BE2C (cell line): ENCODE data around the gene VSIR.

Experiments
- DNase-seq: peaks from one replicate; pipeline ENCODE4 v3.0.0-alpha.2; 2020
- H3K27me3 ChIP-seq: fragments of 250-450 bp; sonication (Bioruptor Pico); 2 replicates; pipeline ENCODE4 v1.5.1; 2020; ENCODE audit warnings: mild to moderate bottlenecking
- H3K36me3 ChIP-seq: fragments of 250-450 bp; sonication (Bioruptor Pico); 2 replicates; pipeline ENCODE4 v1.5.1; 2020; ENCODE audit warnings: mild to moderate bottlenecking
- H3K4me1 ChIP-seq: fragments of 250-450 bp; sonication (Bioruptor Pico); 2 replicates; pipeline ENCODE4 v1.5.1; 2020
- H3K4me3 ChIP-seq: 2 replicates; pipeline ENCODE4 v1.5.1; 2011; ENCODE audit warnings: low read depth, low read length
- H3K9me3 ChIP-seq: fragments of 250-450 bp; sonication (Bioruptor Pico); 2 replicates; pipeline ENCODE4 v1.5.1; 2020
- TF ChIP-seq, protein P1 (sequence below): IDR thresholded peaks from 2 replicates; pipeline ENCODE4 v1.5.1; 2012; ENCODE audit warnings: mild to moderate bottlenecking, low read depth, low read length

VSIR gene

DNA sequence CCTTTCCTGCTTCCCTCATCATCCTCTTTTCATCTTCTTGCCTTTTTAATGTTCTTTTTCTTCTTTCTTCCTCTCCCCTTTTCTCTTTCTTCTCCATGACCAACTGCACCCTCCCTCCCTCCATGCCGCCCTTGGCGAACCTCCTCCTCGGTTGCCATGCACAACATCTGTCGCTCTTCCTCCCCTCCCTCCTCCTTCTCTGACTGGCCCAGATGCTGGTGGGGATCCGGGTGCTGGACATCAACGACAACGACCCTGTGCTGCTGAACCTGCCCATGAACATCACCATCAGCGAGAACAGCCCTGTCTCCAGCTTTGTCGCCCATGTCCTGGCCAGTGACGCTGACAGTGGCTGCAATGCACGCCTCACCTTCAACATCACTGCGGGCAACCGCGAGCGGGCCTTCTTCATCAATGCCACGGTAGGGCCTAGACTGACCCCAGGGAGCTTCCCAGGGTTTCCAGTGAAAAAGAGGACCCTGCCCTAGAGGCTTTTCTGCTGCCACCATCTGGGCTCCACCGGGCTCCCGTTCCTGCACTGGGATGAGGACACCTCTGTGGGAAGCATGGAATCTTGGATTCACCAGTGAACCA, 11.5 kb upstream of the VSIR start:
- H3K9me3 ChIP-seq = no peaks in the 10 kb centered on the region
- no peaks in the 10 kb centered on the region for H3K36me3 ChIP-seq
- TF ChIP-seq, protein P1, sequence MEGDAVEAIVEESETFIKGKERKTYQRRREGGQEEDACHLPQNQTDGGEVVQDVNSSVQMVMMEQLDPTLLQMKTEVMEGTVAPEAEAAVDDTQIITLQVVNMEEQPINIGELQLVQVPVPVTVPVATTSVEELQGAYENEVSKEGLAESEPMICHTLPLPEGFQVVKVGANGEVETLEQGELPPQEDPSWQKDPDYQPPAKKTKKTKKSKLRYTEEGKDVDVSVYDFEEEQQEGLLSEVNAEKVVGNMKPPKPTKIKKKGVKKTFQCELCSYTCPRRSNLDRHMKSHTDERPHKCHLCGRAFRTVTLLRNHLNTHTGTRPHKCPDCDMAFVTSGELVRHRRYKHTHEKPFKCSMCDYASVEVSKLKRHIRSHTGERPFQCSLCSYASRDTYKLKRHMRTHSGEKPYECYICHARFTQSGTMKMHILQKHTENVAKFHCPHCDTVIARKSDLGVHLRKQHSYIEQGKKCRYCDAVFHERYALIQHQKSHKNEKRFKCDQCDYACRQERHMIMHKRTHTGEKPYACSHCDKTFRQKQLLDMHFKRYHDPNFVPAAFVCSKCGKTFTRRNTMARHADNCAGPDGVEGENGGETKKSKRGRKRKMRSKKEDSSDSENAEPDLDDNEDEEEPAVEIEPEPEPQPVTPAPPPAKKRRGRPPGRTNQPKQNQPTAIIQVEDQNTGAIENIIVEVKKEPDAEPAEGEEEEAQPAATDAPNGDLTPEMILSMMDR = no peak
- H3K4me3 ChIP-seq = no peak overlapping the region
- H3K27me3 ChIP-seq = no peaks in the 10 kb centered on the region
- no peak for DNase-seq
- no peaks in the 10 kb centered on the region for H3K4me1 ChIP-seq

DNA sequence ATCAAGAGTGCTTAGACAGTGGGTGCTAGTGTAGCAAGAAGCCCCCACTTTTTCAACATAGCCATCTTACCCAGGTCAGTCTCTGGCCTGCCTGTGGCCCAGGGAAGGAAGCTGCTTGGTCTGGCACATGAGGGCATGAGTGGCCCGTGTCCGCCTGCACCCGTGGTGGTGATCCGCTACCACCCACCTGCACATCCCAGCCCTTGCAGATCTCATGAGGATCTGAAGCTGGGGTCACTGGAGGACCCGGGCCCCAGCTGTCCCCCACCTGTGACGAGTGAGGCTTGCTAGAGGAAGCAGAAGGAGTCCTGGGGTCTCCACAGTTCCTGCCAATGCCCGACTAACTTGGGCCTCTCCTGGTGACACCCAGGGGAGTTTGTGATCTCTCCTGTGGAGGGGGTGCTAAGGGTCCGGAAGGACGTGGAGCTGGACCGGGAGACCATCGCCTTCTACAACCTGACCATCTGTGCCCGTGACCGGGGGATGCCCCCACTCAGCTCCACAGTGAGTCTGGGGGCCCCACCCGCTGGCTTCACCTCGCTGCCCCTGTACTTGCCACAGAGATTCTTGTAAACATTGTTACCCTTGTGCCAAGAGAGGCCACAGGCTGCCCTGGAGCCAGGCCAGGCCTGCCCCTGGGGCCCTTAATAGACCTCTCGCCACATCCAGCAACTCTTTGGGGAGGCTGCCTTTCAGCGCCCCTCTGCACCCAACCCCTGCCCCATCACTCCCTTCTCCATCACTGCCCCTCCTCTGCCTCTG, 10.8 kb upstream of the VSIR start:
- Histone ChIP-seq H3K4me1 (no peaks in the 10 kb centered on the region), H3K9me3 (no peaks in the 10 kb centered on the region), H3K27me3 (no peaks in the 10 kb centered on the region), H3K4me3 (no peak overlapping the region), H3K36me3 (no peaks in the 10 kb centered on the region)
- DNase-seq = no peak
- TF ChIP-seq, protein P1 = no peak

DNA sequence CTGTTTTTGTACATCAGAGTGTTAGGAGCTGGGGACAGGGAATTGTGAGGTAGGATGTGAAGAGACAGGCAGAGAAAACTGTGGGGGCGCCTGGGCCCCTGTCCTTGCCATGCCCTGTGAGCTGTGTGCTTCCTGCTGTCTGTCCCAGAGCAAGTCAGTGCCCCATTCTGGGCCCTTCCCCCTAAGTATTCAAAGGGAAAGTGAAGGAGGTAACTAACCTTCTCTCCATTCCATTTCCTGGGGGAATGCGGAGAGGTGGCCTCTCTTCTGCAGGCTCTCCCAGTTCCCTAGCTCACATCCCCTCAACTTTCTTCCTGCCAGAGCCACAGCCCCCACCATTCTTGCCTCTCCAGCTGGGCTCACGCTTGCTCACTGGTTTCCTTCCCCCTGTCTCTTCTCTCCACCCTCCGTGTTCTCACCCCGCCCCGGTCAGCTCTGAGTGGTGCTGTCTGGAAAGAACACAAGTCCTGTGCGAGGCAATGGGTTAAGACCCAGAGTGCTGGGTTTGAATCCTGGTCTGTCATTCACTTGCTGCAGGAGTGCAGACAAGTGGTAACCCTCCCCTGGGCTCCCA, 9.7 kb upstream of the VSIR start:
- Histone ChIP-seq H3K27me3 (no peaks in the 10 kb centered on the region), H3K4me1 (no peaks in the 10 kb centered on the region), H3K36me3 (no peaks in the 10 kb centered on the region), H3K4me3 (no peak overlapping the region), H3K9me3 (no peaks in the 10 kb centered on the region)
- TF ChIP-seq, protein P1 = no peak
- DNase-seq = no peak

DNA sequence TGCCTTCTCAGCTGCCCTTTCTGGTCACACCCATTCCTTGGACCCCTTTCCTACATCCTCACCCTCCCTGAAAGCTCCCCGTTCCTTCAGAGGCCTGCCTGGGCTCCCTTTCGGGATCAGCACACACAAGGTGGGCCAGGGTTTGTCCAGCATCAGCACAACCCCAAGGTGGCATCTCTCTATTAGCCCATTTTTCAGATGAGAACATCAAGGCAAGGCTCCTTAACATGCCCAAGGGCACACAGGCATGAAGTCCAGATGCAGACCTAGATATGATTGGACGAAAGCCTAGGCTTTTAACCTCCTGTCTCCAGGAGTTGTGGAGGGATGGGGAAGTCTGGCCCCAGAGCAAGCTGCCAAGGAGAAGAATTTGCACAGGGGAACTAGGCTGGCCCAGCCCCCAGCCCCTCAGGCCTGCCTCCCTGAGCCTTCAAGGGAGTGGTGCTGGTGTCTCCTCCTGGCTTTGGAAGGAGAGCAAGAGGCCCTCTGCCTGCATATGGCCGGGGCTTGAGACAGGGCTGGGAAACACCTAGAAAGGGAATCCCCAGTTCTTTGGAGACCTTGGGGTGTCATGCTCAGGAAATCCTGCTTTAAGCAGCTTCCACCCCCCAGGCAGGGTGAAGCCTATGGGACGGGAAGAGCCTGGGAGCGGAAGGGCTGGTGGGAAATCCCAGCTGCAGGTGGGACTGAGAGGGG, 9.0 kb upstream of the VSIR start:
- no peak for DNase-seq
- no peaks in the 10 kb centered on the region for H3K27me3 ChIP-seq

DNA sequence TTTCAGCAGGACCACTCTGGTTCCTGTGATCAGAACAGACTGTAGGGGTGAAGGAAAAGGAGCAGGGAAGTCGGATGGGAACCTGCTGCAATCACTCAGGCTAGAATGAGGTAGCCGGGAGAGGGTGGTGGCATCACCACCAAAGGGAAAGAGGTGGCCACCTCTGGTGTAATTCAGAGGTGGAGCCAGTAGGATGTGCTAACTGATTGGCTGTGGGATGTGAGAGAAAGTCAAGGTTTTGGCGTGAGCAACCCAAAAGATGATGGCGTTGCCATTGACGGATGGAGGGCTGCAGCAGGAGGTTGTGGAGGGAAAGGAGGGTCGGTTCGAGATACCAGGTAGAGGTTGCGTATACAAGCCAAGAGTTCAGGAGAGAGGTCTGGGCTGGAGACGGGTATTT, 7.4 kb upstream of the VSIR start:
- no peak for DNase-seq
- Histone ChIP-seq H3K4me1 (no peaks in the 10 kb centered on the region), H3K27me3 (no peaks in the 10 kb centered on the region), H3K9me3 (no peaks in the 10 kb centered on the region), H3K36me3 (no peaks in the 10 kb centered on the region), H3K4me3 (no peak overlapping the region)
- TF ChIP-seq, protein P1 = 0 out of 2 replicates have a peak, but pooled peaks have one; percentile 4

More for the DNA sequence above, 9.0 kb upstream of the VSIR start:
- no peaks in the 10 kb centered on the region for H3K9me3 ChIP-seq
- no peaks in the 10 kb centered on the region for H3K4me1 ChIP-seq
- no peak overlapping the region for H3K4me3 ChIP-seq
- no peaks in the 10 kb centered on the region for H3K36me3 ChIP-seq
- TF ChIP-seq, protein P1 = no peak
